Measurements from ENCODE around the gene USP44.
A peak's percentile ranks its signal among the peaks of the same experiment; 100 is the strongest.
"Not testable (repeated sequence)": the region's sequence is repeated elsewhere in the genome, so short reads cannot be mapped to it uniquely, and the experiment has no call there.

USP44 gene

GRCh38 chr12:95482564-95482963 lies 68.7 kb downstream of the USP44 start:
- H3K27ac Mint-ChIP-seq, result peak overlapping the region in 1 of 2 donors; percentile 9
- H3K27me3 Mint-ChIP-seq; H3K9me3 Mint-ChIP-seq; H3K4me3 Mint-ChIP-seq; DNase-seq; ATAC-seq (replicated peaks): not testable (repeated sequence)
- H3K36me3 Mint-ChIP-seq (ENCODE audit: insufficient read depth), result peaks cover 49% of the 10 kb centered on the region
- H3K4me1 Mint-ChIP-seq (ENCODE audit: low read depth in 2 of 2), result peaks cover 32 to 44% of the 10 kb centered on the region in 2 donors

- Mint-ChIP-seq H3K27me3 (no peaks in the 10 kb centered on the region), H3K4me3 (no peak overlapping the region), H3K9me3 (no peaks in the 10 kb centered on the region), H3K36me3 (ENCODE audit: insufficient read depth) (peaks cover 53% of the 10 kb centered on the region), H3K4me1 (ENCODE audit: low read depth in 2 of 2) (peaks cover 32 to 47% of the 10 kb centered on the region in 2 donors), H3K27ac (peak overlapping the region in 1 of 2 donors; percentile 91)
- DNase-seq, result no peak
- no peak for ATAC-seq (replicated peaks)
Measured at GRCh38 chr12:95481888-95482287, 69.4 kb downstream of the USP44 start.

- Mint-ChIP-seq H3K27me3 (no peaks in the 10 kb centered on the region), H3K9me3 (no peaks in the 10 kb centered on the region), H3K4me1 (ENCODE audit: low read depth in 2 of 2) (peaks cover 34 to 56% of the 10 kb centered on the region in 2 donors), H3K36me3 (ENCODE audit: insufficient read depth) (peaks cover 52% of the 10 kb centered on the region), H3K4me3 (no peak overlapping the region), H3K27ac (peak overlapping the region; percentile 77 to 91)
- ATAC-seq (replicated peaks) (peak; percentile 22), DNase-seq (no peak)
Measured at GRCh38 chr12:95481072-95481471, 70.2 kb downstream of the USP44 start.

GRCh38 chr12:95480230-95480629 lies 71.0 kb downstream of the USP44 start:
- no peaks in the 10 kb centered on the region for H3K27me3 Mint-ChIP-seq
- no peaks in the 10 kb centered on the region for H3K9me3 Mint-ChIP-seq
- ATAC-seq (replicated peaks), result no peak
- no peak for DNase-seq
- peaks cover 57% of the 10 kb centered on the region for H3K36me3 Mint-ChIP-seq (ENCODE audit: insufficient read depth)
- H3K27ac Mint-ChIP-seq, result peak overlapping the region in 1 of 2 donors; percentile 91
- H3K4me3 Mint-ChIP-seq, result no peak overlapping the region
- H3K4me1 Mint-ChIP-seq (ENCODE audit: low read depth in 2 of 2), result peaks cover 40 to 64% of the 10 kb centered on the region in 2 donors

- peaks cover 34% of the 10 kb centered on the region for H3K36me3 Mint-ChIP-seq (ENCODE audit: insufficient read depth)
- ATAC-seq (replicated peaks), result no peak
Measured at GRCh38 chr12:95474660-95474958, 76.7 kb downstream of the USP44 start.

GRCh38 chr12:95473884-95474659 lies 77.2 kb downstream of the USP44 start, which contains the start of gene METAP2:
METAP2 (plus strand) TSS chr12:95474152; CDS start chr12:95474180, 28 bp downstream.
- Mint-ChIP-seq H3K27ac (peak within 1 kb of the TSS; percentile 92 to 93), H3K36me3 (ENCODE audit: insufficient read depth) (peaks cover 34% of the 10 kb centered on the region), H3K27me3 (no peaks in the 10 kb centered on the region), H3K4me3 (peak within 1 kb of the TSS; percentile 94 to 95), H3K9me3 (no peaks in the 10 kb centered on the region), H3K4me1 (ENCODE audit: low read depth in 2 of 2) (peaks cover 24 to 54% of the 10 kb centered on the region in 2 donors)
- peak; percentile 96 for ATAC-seq (replicated peaks)
- DNase-seq, result peak; percentile 80 to 84 (median 80)

More at GRCh38 chr12:95474660-95474958, 76.7 kb downstream of the USP44 start:
- H3K9me3 Mint-ChIP-seq, result no peaks in the 10 kb centered on the region
- no peaks in the 10 kb centered on the region for H3K27me3 Mint-ChIP-seq
- DNase-seq, result no peak
- peak overlapping the region; percentile 92 to 93 for H3K27ac Mint-ChIP-seq
- H3K4me3 Mint-ChIP-seq, result peak overlapping the region; percentile 94 to 95
- peaks cover 27 to 57% of the 10 kb centered on the region in 2 donors for H3K4me1 Mint-ChIP-seq (ENCODE audit: low read depth in 2 of 2)

- Mint-ChIP-seq H3K4me1 (ENCODE audit: low read depth in 2 of 2) (peaks cover 17 to 47% of the 10 kb centered on the region in 2 donors), H3K27ac (peak overlapping the region; percentile 92 to 93), H3K27me3 (no peaks in the 10 kb centered on the region), H3K9me3 (no peaks in the 10 kb centered on the region), H3K4me3 (peak overlapping the region; percentile 94 to 95), H3K36me3 (ENCODE audit: insufficient read depth) (peaks cover 31% of the 10 kb centered on the region)
- DNase-seq, result peak; percentile 4 to 32 (median 18)
- ATAC-seq (replicated peaks), result peak; percentile 52
Measured at GRCh38 chr12:95473231-95473883, 77.9 kb downstream of the USP44 start.

DNA sequence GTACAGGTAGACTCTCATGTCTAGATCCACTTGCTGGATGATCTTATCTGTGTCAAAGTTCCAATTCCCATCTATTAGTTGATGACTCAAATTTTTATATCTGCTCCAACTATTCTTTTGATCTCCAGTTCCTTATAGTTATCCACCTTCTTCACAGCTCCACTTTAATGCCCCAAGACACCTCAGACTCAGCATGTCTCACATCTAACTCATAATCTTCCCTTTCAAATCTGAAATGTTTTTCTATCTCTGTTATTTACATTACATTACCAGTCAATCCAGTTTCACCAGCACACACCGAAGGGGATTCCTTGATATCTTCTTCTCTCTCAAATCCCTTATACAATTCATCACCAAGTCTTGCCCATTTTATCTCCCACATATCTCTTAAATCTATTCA lies 81.0 kb downstream of the USP44 start:
- ATAC-seq (replicated peaks) (no peak), DNase-seq (no peak)
- Mint-ChIP-seq H3K36me3 (ENCODE audit: insufficient read depth) (peaks cover 7% of the 10 kb centered on the region), H3K9me3 (no peaks in the 10 kb centered on the region), H3K4me1 (ENCODE audit: low read depth in 2 of 2) (peaks cover 10 to 20% of the 10 kb centered on the region in 2 donors), H3K4me3 (no peak overlapping the region), H3K27me3 (no peaks in the 10 kb centered on the region), H3K27ac (no peak overlapping the region)

Measured in effector memory CD8-positive, alpha-beta T cell (primary cell).